Activated T-helper 1 cell treated with Interleukin-2 at 50 U/mL for 16 hours (primary cell): ENCODE results near the gene POPDC2.

Experiments
- DNase-seq: peaks from one replicate; pipeline ENCODE4 v3.0.0-alpha.2; 2020; ENCODE audit warnings: low read depth

Gene POPDC2

GRCh38 chr3:119639494-119640350 is 20.7 kb downstream of the POPDC2 start:
- DNase-seq: no peak

- DNase-seq: no peak
Measured at GRCh38 chr3:119637679-119638477, 22.5 kb downstream of the POPDC2 start.

- DNase-seq: no peak
Measured at GRCh38 chr3:119636891-119637611, 23.3 kb downstream of the POPDC2 start.

GRCh38 chr3:119636249-119636648 is 24.1 kb downstream of the POPDC2 start:
- DNase-seq: no peak

- no peak for DNase-seq
Measured at GRCh38 chr3:119635719-119636118, 24.7 kb downstream of the POPDC2 start.

GRCh38 chr3:119632829-119633228 is 27.6 kb downstream of the POPDC2 start:
- no peak for DNase-seq

- no peak for DNase-seq
Measured at GRCh38 chr3:119632216-119632615, 28.2 kb downstream of the POPDC2 start.

- no peak for DNase-seq
Measured at GRCh38 chr3:119631516-119631915, 28.9 kb downstream of the POPDC2 start.

- no peak for DNase-seq
Measured at GRCh38 chr3:119630880-119631329, 29.5 kb downstream of the POPDC2 start.

- DNase-seq: no peak
Measured at GRCh38 chr3:119630128-119630879, 30.1 kb downstream of the POPDC2 start.

- no peak for DNase-seq
Measured at GRCh38 chr3:119628816-119629445, 31.5 kb downstream of the POPDC2 start.

- no peak for DNase-seq
Measured at GRCh38 chr3:119628390-119628789, 32.0 kb downstream of the POPDC2 start.

- no peak for DNase-seq
Measured at GRCh38 chr3:119627461-119627860, 32.9 kb downstream of the POPDC2 start.

GRCh38 chr3:119626196-119626595 is 34.2 kb downstream of the POPDC2 start:
- no peak for DNase-seq

- DNase-seq: no peak
Measured at GRCh38 chr3:119625451-119626153, 34.8 kb downstream of the POPDC2 start.

GRCh38 chr3:119624002-119624720 is 36.2 kb downstream of the POPDC2 start:
- no peak for DNase-seq

- DNase-seq: no peak
Measured at GRCh38 chr3:119620899-119621298, 39.5 kb downstream of the POPDC2 start.

GRCh38 chr3:119619094-119619493 is 41.3 kb downstream of the POPDC2 start:
- DNase-seq: no peak

- DNase-seq: no peak
Measured at GRCh38 chr3:119616056-119616455, 44.3 kb downstream of the POPDC2 start.

GRCh38 chr3:119613872-119614271 is 46.5 kb downstream of the POPDC2 start:
- DNase-seq: no peak
